Activated CD4-positive, CD25-positive, alpha-beta regulatory T cell treated with anti-CD3 and anti-CD28 coated beads, Interleukin-2, amount 50 U/mL, for 16 hours (primary cell): ENCODE measurements around the gene NOX3.

ENCODE experiments used
- DNase-seq: peaks from one replicate; pipeline ENCODE4 v3.0.0-alpha.2; 2020; ENCODE audit warnings: low read depth, low spot score

NOX3 gene

DNA sequence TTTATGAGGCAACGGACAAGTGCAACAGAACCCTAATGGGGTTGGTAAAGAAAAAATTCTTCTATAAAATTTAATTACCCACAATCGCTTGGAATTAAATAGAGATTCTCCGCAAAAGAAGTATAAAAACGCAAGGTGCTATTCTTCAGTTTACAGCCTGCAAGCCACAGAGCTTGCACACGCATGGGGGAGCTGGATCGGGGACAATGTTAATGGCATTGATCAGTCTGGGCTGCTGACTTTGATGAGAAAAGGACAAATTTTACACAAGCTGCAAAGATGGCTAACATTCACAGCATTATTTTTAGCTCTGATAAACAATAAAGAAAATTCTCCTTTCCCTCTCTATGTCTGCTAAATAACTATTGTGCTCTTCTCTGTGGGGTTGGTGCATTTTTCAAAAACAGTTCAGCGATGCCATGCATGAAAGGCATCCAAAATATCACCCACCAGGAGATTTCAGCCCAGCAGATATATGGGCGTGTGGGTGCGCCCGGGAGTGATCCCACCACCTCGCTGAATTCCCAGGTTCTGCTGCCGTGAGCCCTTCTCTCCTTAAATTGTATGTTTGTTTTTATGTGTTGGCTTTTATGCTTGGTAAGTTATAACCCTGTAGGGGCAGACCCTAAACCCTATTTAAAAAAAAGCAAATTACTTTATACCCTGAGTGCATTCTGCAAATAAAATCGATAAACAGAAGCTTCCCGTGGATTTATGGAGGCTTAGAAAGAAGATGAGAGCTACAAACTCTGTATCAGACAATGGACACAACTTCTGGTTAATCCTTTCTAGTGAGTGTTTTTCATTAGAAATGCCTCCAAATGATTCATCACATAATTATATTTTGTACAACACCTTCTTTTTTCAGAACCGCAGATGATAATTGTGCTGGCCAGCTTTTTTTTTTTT is 55.6 kb downstream of the NOX3 start:
- DNase-seq, result no peak

DNA sequence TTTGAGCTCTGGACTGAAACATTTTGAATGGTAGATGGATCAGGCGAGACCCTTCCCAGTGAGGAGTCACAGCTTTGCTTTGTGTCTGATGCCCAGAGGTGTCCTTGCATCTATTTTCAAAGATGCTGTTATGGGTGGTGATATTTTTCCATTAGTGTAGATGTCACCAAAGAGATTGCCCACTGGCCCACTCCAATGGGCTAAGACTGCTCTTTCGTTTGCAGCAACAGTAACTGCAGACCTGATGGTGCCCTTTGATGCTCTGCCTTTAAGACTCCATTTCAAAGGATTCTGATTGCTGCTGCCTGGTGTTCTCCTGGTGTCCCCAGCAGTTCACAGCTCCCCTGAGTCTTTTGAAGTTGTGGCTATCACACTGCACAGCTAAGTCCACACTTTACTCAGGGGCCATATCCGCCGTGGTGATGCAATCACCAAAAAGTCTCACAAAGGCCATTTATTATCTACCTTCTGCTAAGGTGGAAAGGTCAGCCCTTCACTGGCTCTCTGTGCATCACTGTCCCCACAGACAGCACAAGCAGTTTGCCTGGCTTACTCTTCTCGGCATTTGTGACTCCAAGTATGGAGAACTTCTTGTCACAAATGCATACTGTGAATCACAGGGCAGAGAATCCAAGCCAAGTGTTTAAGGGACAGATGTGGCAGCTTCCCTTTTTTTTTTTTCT is 56.4 kb downstream of the NOX3 start:
- DNase-seq, result no peak

GRCh38 chr6:155398701-155399061 is 57.0 kb downstream of the NOX3 start:
- DNase-seq, result no peak

- no peak for DNase-seq
These were observed 57.4 kb downstream of the NOX3 start for GRCh38 chr6:155398221-155398620.

DNA sequence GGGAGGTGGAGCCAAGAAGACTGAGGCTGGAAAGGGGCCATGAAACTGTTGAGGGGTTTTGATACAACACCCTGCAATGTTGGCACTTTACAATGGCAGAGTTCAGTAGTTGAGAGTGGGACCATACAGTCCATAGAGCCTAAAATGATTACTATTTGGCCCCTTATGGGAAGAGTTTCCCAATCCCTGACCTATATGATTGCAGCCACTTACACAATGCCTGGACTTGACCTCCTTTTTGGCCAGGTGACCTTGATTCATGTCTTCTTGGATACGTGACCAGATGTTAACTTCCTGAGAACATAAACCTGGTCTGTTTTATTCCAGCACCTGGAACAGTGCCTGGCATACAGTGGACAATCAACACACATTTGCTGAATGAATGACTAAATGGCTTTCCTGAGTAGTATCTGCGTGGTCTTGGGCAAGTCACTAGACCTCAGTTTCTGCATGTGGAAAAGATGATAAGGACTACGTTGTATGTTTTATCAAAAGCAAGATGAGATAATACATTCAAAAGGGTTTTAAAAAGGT is 58.4 kb downstream of the NOX3 start:
- DNase-seq, result no peak

GRCh38 chr6:155396605-155397004 is 59.0 kb downstream of the NOX3 start:
- no peak for DNase-seq

GRCh38 chr6:155395339-155395738 is 60.3 kb downstream of the NOX3 start:
- DNase-seq, result no peak

DNA sequence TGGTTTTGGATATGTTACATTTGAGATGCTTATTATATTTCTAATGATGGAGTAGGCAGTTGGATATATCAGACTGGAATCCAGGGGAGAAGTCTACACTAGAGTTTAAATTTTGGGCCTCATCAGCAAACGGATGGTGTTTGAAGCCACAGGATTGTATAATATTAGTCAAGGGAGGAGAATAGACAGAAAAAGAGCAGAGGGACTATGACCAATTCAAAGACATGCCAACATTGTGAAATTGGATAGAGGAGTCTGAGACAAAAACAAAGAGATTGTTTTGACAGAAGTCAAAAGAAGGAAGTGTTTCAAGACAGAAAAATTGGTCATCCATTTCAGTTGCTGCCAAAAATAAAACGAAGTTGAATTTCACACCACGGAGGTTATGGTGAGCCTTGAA is 66.5 kb downstream of the NOX3 start:
- no peak for DNase-seq

DNA sequence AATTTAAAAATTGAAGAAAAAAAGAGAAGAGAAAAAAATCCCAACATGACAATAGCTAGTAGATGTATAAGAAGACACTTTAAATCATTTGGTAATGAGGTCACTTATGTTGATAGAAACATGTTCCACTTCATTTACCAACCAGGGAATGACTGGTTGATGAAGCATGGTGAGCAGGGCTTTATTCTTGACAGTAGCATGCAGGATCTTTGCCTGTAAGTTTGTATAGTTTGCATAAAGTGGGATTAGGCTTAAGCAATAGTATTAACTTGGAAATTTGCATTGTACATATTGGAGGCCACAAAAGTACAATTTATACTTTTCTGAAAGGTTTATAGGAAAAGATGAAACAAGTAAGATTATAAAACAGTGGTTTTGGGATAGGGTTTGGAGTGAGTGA is 67.0 kb downstream of the NOX3 start:
- DNase-seq, result no peak

DNA sequence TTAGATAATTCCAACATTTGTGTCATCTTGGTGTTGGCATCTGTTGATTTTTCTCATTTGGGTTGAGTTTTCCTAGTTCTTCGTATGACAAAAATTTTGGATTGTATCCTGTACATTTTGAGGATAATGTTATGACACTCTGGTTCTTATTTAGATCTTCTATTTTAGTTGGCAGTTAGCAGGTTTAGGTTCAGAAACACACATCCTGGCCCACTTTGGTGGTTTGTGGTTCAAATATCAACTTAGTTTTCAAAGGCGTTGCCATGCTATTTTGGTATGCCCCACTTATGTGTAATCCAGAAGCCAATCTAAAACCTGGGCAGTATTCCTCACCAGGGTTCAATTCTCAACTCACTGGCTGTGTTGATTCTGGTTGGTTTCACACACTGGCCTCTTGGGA is 68.2 kb downstream of the NOX3 start:
- no peak for DNase-seq

- DNase-seq, result no peak
These were observed 71.2 kb downstream of the NOX3 start for GRCh38 chr6:155384321-155384952.

GRCh38 chr6:155383913-155384312 is 71.7 kb downstream of the NOX3 start:
- DNase-seq, result no peak

- DNase-seq, result no peak
These were observed 73.3 kb downstream of the NOX3 start for GRCh38 chr6:155382338-155382685.

DNA sequence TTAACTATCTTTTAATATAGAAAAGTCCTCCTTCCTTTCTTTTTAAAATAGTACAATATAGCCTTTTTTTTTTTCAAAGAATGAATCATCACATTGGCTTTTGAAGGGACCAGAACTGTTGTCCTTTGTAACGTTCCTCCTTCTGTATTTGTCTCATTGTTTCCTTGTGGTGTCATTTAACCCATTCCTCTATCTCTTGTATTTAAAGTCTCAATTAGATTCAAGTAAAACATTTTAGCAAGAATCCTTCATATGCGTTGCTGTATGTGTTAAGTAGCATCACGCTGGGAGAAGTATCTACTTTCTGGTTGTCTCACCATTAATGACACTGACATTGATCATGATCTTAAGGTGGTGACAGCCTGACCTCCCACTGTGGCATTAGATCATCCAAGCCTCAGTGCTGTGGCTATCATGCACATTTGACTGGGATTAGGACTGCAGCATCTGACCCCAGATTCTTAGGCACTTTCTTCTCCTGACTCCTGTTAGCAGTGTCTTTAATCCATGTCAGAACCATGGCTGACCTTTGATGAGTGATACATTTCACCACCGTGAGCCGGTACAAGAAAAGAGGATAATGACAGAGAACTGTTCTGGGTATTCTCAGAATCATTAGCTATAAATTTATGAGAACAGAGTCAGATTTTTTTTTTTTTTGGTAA is 73.8 kb downstream of the NOX3 start:
- DNase-seq, result no peak

- no peak for DNase-seq
These were observed 74.8 kb downstream of the NOX3 start for GRCh38 chr6:155380666-155381332.

- no peak for DNase-seq
These were observed 76.9 kb downstream of the NOX3 start for GRCh38 chr6:155378724-155379123.

- DNase-seq, result no peak
These were observed 77.4 kb downstream of the NOX3 start for GRCh38 chr6:155378276-155378675.

GRCh38 chr6:155377061-155377460 is 78.6 kb downstream of the NOX3 start:
- DNase-seq, result no peak

DNA sequence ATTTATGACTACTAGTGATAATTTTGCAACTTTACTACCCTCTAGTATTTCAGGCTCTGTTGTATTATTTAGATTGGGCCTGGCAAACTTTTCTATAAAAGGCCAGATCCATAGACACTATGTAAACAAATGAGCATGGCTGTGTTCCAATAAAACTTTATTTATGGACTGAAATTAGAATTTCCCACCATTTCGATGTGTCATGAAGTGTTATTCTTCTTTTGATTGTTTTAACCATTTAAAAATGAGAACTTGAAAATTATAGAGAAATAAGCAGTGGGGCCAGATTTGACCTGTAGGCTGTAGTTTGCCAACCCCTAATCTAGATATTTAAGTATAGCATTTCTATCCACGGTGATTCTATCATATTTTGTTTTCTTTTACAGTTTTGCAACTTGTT is 79.8 kb downstream of the NOX3 start:
- no peak for DNase-seq

GRCh38 chr6:155374681-155375080 is 81.0 kb downstream of the NOX3 start:
- DNase-seq, result no peak

DNA sequence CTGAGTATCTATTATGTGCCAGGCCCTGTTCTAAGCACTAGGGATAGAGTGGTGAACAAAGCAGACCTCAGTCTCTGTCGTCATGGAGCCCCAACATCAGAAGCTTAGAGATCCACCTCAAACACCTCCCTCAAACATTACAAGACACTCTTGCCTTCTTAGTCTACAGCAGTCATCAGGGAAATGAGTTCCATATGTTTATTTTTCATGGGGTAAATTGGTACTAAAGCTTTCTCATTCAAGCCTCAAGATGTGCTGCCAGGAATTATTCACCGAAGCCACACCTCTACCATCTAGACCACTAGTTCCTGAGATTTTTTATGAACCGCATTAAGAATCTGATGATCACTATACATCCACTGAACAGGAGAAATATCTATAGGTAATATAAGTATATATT is 82.4 kb downstream of the NOX3 start:
- no peak for DNase-seq
